SK-N-SH treated with all-trans-retinoic acid at 6 μM for 48 hours (cell line): ENCODE measurements around the gene PARS2.

Experiments
- ATAC-seq: fragments of 200-7000 bp; cut with Tn5 transposase; 3 replicates; pipeline ENCODE4 v1.9.1; 2020; ENCODE audit warnings: mild to moderate bottlenecking, moderate library complexity
- ARNTL ChIP-seq: fragments of 450-650 bp; formaldehyde crosslinking; IDR thresholded peaks from 2 replicates; pipeline ENCODE4 v1.5.0; 2020; ENCODE audit warnings: low read depth, mild to moderate bottlenecking, moderate library complexity, borderline replicate concordance
- BACH2 ChIP-seq: fragments of 250-450 bp; sonication (Bioruptor Pico); IDR thresholded peaks from 2 replicates; pipeline ENCODE4 v1.9.0; 2021; ENCODE audit warnings: mild to moderate bottlenecking, borderline replicate concordance
- CREB5 ChIP-seq: fragments of 250-450 bp; sonication (Bioruptor Pico); IDR thresholded peaks from 2 replicates; pipeline ENCODE4 v1.5.1; 2020; ENCODE audit warnings: low read depth, mild to moderate bottlenecking, moderate library complexity
- CSDC2 ChIP-seq: fragments of 250-450 bp; sonication (Bioruptor Pico); IDR thresholded peaks from 2 replicates; pipeline ENCODE4 v1.5.0; 2020; ENCODE audit warnings: mild to moderate bottlenecking, moderate library complexity
- CSRNP3 ChIP-seq: fragments of 250-450 bp; sonication (Bioruptor Pico); IDR thresholded peaks from 2 replicates; pipeline ENCODE4 v1.5.1; 2021; ENCODE audit warnings: mild to moderate bottlenecking, moderate library complexity
- ESRRG ChIP-seq: fragments of 250-450 bp; sonication (Bioruptor Pico); IDR thresholded peaks from 2 replicates; pipeline ENCODE4 v1.6.1; 2021; ENCODE audit warnings: mild to moderate bottlenecking
- GLIS3 ChIP-seq: fragments of 250-450 bp; sonication (Bioruptor Pico); IDR thresholded peaks from 2 replicates; pipeline ENCODE4 v1.5.0; 2020; ENCODE audit warnings: mild to moderate bottlenecking, moderate library complexity
- ISL1 ChIP-seq: fragments of 250-450 bp; sonication (Bioruptor Pico); IDR thresholded peaks from 2 replicates; pipeline ENCODE4 v2.1.2; 2022; ENCODE audit warnings: mild to moderate bottlenecking, moderate library complexity
- OSR1 ChIP-seq: fragments of 250-450 bp; sonication (Bioruptor Pico); IDR thresholded peaks from 2 replicates; pipeline ENCODE4 v1.8.0; 2022; ENCODE audit warnings: moderate library complexity, mild to moderate bottlenecking, inconsistent platforms
- PATZ1 ChIP-seq: fragments of 250-450 bp; sonication (Bioruptor Pico); IDR thresholded peaks from 2 replicates; pipeline ENCODE4 v1.8.0; 2020; ENCODE audit warnings: mild to moderate bottlenecking, moderate library complexity, borderline replicate concordance
- POU6F1 ChIP-seq: fragments of 250-450 bp; sonication (Bioruptor Pico); IDR thresholded peaks from 2 replicates; pipeline ENCODE4 v1.8.0; 2021; ENCODE audit warnings: low read depth, mild to moderate bottlenecking, moderate library complexity, borderline replicate concordance
- PPARA ChIP-seq: fragments of 250-450 bp; sonication (Bioruptor Pico); IDR thresholded peaks from 2 replicates; pipeline ENCODE4 v1.5.0; 2020; ENCODE audit warnings: mild to moderate bottlenecking, borderline replicate concordance
- RARB ChIP-seq: fragments of 250-450 bp; sonication (Bioruptor Pico); IDR thresholded peaks from 2 replicates; pipeline ENCODE4 v1.8.0; 2021; ENCODE audit warnings: mild to moderate bottlenecking, moderate library complexity
- SNAI2 ChIP-seq: fragments of 250-450 bp; sonication (Bioruptor Pico); IDR thresholded peaks from 2 replicates; pipeline ENCODE4 v1.5.0; 2020; ENCODE audit warnings: mild to moderate bottlenecking, moderate library complexity
- TOX ChIP-seq: fragments of 250-450 bp; sonication (Bioruptor Pico); IDR thresholded peaks from 2 replicates; pipeline ENCODE4 v1.8.0; 2021; ENCODE audit warnings: mild to moderate bottlenecking, moderate library complexity, borderline replicate concordance
- TSHZ2 ChIP-seq: fragments of 250-450 bp; sonication (Bioruptor Pico); IDR thresholded peaks from 2 replicates; pipeline ENCODE4 v1.5.0; 2020; ENCODE audit warnings: mild to moderate bottlenecking, moderate library complexity
- ZC3H10 ChIP-seq: fragments of 250-450 bp; sonication (Bioruptor Pico); IDR thresholded peaks from 2 replicates; pipeline ENCODE4 v1.5.1; 2021; ENCODE audit warnings: mild to moderate bottlenecking, moderate library complexity
- ZFP3 ChIP-seq: fragments of 250-450 bp; sonication (Bioruptor Pico); IDR thresholded peaks from 2 replicates; pipeline ENCODE4 v1.5.0; 2020; ENCODE audit warnings: mild to moderate bottlenecking, moderate library complexity
- ZFP30 ChIP-seq: fragments of 450-650 bp; formaldehyde crosslinking; IDR thresholded peaks from 2 replicates; pipeline ENCODE4 v1.5.0; 2022; ENCODE audit warnings: mild to moderate bottlenecking, moderate library complexity
- ZNF565 ChIP-seq: fragments of 450-650 bp; formaldehyde crosslinking; conservative IDR thresholded peaks from 2 replicates; pipeline ENCODE4 v1.5.0; 2020; ENCODE audit warnings: low read depth, mild to moderate bottlenecking, moderate library complexity
- ZNF70 ChIP-seq: fragments of 450-650 bp; formaldehyde crosslinking; IDR thresholded peaks from 2 replicates; pipeline ENCODE4 v1.5.0; 2020; ENCODE audit warnings: mild to moderate bottlenecking, moderate library complexity
- ZNF8 ChIP-seq: fragments of 450-650 bp; formaldehyde crosslinking; IDR thresholded peaks from 2 replicates; pipeline ENCODE4 v1.5.0; 2020; ENCODE audit warnings: mild to moderate bottlenecking, moderate library complexity

Gene PARS2

GRCh38 chr1:54710434-54710833 lies 53.9 kb downstream of the PARS2 start:
- TF ChIP-seq TOX (CRISPR knock-in tag): no peak
- TF ChIP-seq POU6F1 (CRISPR knock-in tag): no peak
- TF ChIP-seq PATZ1 (CRISPR knock-in tag): no peak
- TF ChIP-seq ESRRG (CRISPR knock-in tag): no peak
- TF ChIP-seq BACH2: no peak
- no peak for TF ChIP-seq CSDC2 (CRISPR knock-in tag)
- no peak for TF ChIP-seq ZFP3
- no peak for TF ChIP-seq PPARA (CRISPR knock-in tag)
- TF ChIP-seq ARNTL (CRISPR knock-in tag): no peak
- TF ChIP-seq SNAI2 (CRISPR knock-in tag): no peak
- TF ChIP-seq RARB: no peak
- no peak for TF ChIP-seq ZNF8 (CRISPR knock-in tag)
- no peak for TF ChIP-seq OSR1 (CRISPR knock-in tag)
- TF ChIP-seq ZNF565 (CRISPR knock-in tag): no peak
- TF ChIP-seq TSHZ2 (CRISPR knock-in tag): no peak
- no peak for ATAC-seq

GRCh38 chr1:54709547-54710292 lies 54.6 kb downstream of the PARS2 start:
- TF ChIP-seq GLIS3 (no peak), CSRNP3 (CRISPR knock-in tag) (no peak), PPARA (CRISPR knock-in tag) (no peak), ZC3H10 (CRISPR knock-in tag) (no peak), SNAI2 (CRISPR knock-in tag) (no peak), ISL1 (CRISPR knock-in tag) (no peak), ZFP30 (CRISPR knock-in tag) (no peak), ZNF70 (no peak), POU6F1 (CRISPR knock-in tag) (no peak), CREB5 (CRISPR knock-in tag) (no peak), RARB (no peak), TOX (CRISPR knock-in tag) (no peak)
- no peak for ATAC-seq
